ENCODE results near the gene ALDH6A1.
A peak's percentile ranks its signal among the peaks of the same experiment; 100 is the strongest.

Gene ALDH6A1

DNA sequence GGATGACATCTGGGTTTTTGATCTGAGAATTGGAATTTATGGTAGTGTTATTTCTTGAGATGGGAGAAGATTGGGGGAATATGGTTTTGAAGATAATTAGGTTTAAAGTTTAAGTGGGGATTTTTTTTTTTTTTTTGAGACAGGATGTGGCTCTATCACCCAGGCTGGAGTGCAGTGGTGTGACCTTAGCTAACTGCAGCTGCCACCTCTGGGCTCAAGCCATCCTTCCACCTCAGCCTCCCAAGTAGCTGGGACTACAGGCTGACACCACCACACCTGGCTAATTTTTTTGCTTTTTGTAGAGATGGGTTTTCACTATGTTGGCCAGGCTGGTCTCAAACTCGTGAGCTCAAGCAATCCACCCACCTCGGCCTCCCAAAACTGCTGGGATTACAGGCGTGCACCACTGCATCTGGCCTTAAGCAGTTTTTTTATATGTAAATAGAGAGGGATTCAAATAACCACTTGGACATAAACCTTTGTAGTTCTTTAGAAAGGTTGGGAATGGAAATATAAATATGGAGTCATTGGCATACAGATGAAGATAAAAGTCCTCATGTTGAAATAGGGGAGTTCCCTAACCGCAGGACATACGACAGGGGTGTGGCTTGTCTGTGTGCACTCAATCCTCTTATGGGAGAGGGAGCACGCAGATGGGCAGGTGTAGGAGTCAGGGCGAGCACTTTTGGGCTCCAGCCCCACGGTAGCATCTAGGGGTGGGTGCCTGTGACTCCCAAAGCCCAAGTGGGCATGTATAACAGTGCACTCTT lies 5.2 kb upstream of the ALDH6A1 start:
- TF ChIP-seq, protein P1, sequence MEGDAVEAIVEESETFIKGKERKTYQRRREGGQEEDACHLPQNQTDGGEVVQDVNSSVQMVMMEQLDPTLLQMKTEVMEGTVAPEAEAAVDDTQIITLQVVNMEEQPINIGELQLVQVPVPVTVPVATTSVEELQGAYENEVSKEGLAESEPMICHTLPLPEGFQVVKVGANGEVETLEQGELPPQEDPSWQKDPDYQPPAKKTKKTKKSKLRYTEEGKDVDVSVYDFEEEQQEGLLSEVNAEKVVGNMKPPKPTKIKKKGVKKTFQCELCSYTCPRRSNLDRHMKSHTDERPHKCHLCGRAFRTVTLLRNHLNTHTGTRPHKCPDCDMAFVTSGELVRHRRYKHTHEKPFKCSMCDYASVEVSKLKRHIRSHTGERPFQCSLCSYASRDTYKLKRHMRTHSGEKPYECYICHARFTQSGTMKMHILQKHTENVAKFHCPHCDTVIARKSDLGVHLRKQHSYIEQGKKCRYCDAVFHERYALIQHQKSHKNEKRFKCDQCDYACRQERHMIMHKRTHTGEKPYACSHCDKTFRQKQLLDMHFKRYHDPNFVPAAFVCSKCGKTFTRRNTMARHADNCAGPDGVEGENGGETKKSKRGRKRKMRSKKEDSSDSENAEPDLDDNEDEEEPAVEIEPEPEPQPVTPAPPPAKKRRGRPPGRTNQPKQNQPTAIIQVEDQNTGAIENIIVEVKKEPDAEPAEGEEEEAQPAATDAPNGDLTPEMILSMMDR (IDR thresholded peaks at IDR 0.05; ENCODE audit: low read length, missing control alignments) = no peak
- DNase-seq (ENCODE audit: low read depth) = no peak
- no peak overlapping the region for H3K4me3 ChIP-seq (replicated peaks; ENCODE audit: low read depth, low read length)

DNA sequence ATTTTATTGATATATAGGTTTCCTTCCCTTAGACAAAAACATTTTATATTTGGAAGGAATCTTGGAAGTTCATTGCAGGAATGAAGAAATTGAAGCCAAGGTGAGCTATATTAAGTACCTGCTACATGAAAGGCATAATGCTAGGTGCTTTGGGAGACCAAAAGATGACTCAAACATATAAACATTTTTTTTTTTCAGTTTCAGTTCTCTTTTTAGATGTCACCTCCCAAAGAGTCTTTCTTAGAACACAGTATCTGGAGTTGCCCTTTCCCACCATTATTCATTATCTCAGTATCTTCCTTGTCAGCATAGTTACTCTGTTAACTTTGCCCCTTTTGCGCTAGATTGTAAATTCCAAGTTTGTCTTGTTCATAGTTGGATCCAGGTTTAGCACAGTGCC lies 1.6 kb upstream of the ALDH6A1 start:
- TF ChIP-seq, protein P1 (IDR thresholded peaks at IDR 0.05; ENCODE audit: low read length, missing control alignments) = no peak
- no peak for DNase-seq (ENCODE audit: low read depth)
- peak overlapping the region; percentile 81 for H3K4me3 ChIP-seq (replicated peaks; ENCODE audit: low read depth, low read length)

DNA sequence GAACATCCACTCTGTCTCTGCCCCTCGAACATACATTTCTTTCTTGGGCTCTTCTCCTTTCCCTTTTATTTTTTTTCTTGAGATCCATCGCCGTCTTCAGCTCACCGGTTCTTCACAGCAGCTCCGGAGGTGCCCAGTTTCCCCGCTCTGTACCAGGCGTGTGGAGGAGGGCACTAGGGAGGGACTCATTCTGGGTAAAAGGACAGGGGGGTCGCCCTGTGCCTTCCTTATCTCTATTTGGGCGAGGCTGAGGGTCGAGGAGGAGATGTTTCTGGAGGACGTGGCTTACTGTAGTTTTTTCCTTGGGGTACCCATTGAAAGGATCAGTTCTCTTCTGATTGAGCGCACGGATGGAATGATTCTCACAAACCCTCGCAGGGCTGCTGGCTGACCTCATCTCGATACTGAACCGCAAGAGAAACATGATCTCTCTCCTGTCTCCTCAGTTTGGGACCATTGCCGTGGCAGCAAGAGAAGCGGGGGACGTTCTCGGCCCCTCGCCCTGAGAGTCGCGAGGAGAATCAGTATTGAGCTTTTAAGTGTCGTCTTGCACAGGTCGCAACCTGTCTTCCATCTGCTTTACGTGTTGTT lies 889 bp upstream of the ALDH6A1 start:
- TF ChIP-seq, protein P1 (IDR thresholded peaks at IDR 0.05; ENCODE audit: low read length, missing control alignments) = no peak
- DNase-seq (ENCODE audit: low read depth) = peak; percentile 18
- peak overlapping the region; percentile 81 for H3K4me3 ChIP-seq (replicated peaks; ENCODE audit: low read depth, low read length)

DNA sequence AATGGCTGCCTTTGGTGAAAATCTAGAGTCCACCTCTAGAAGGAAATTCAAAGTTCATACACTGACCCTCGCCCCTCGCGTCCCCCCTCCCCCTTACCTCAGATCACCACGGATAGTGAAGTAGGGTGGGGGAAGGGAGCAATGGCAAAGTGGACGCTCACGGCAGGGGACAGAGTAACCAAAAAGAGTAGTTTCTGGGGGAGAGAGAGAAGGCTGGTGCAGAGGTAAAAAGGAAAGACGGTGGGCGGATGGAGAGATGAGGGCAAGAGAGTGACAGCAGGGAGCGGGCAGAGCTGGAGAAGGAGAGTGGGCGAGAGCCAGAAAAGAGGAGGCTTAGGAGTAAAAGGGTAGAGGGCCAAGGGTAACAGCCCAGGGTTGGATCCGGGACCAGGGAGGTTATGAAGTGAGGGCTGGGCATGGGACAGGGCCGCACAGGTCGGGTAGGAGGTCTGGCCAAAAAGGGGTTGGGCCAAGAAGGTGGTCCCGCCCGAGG lies 423 bp downstream of the ALDH6A1 start:
- no peak for DNase-seq (ENCODE audit: low read depth)
- peak overlapping the region; percentile 85 for H3K4me3 ChIP-seq (replicated peaks; ENCODE audit: low read depth, low read length)
- TF ChIP-seq, protein P1 (IDR thresholded peaks at IDR 0.05; ENCODE audit: low read length, missing control alignments) = no peak

DNA sequence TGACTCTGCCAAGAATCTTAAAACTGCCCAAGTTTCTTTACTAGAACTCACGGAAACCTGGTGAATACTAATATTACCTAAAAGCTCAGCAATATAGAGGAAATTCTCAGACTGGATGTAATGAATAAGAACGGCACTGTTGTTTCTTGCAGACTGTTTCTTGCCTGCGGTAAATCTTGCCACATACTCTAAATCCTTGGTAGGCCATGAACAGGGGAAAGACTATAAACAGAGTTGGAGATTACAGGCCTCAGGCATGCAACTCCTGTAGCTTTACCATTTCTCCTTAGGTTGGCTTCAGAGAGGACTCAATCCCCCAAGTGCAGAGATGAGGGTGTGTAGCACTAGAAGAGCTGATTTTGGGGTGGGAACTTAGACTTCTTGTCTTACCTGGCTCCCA lies 1.1 kb downstream of the ALDH6A1 start:
- TF ChIP-seq, protein P1 (IDR thresholded peaks at IDR 0.05; ENCODE audit: low read length, missing control alignments) = no peak
- H3K4me3 ChIP-seq (replicated peaks; ENCODE audit: low read depth, low read length) = peak overlapping the region; percentile 15
- DNase-seq (ENCODE audit: low read depth) = no peak

DNA sequence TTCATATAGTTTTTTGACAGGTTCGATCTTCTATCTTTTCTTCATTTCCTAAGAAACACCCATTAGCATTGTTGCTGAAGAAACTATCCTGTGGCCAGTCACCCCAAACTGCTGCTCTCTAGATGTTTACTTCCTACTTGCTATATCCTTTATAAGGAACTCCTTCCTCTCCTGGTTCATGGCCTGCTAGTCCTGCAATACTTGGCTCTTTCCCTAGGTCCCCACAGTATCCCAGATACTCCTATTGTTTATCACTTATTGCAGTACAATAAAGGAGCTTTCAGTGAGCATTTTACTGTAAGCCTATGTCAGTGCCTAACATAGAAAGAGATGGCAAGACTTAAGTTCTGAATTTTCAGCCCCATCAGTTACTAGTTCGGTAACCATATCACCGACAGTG lies 2.8 kb downstream of the ALDH6A1 start:
- DNase-seq (ENCODE audit: low read depth) = no peak
- H3K4me3 ChIP-seq (replicated peaks; ENCODE audit: low read depth, low read length) = no peak overlapping the region
- TF ChIP-seq, protein P1 (IDR thresholded peaks at IDR 0.05; ENCODE audit: low read length, missing control alignments) = no peak

Data from fibroblast of pulmonary artery (primary cell).